Measurements from ENCODE around the gene KRT3.
"Not testable (repeated sequence)": the region's sequence is repeated elsewhere in the genome, so short reads cannot be mapped to it uniquely, and the experiment has no call there.

The KRT3 gene

DNA sequence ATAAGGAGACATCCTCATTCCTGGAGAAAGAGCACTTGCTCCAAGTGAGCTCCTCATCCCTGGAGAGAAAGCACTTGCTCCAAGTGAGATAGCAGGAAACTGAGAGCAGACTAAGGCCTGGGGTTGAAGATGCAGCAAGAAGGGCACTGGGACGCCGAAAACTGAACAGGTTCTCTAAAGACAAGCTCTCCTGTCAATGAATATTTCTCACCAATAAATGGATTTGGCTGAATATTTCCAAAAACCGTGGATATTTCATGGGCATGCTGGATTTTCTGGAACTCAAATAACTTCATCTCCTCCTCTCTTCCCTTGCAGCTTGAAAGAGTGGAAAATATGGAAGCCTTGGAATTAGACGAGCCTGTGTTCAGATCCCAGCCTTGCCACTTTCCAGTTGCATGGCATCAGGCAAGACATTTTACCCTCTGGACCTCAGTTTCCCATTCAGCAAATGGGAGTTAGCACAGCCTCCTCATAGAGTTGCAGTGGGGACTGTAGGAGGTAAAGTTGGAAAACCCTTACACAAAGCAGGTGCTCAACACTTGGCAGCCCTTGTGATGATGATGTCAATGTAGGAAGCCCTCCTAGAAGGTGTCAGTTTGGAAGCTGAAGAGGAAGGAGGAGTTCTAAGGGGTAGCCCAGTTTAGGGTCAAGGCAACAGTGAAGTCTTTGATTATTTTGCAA is 14.4 kb downstream of the KRT3 start:
- no peak for DNase-seq (ENCODE audit: low read depth)

DNA sequence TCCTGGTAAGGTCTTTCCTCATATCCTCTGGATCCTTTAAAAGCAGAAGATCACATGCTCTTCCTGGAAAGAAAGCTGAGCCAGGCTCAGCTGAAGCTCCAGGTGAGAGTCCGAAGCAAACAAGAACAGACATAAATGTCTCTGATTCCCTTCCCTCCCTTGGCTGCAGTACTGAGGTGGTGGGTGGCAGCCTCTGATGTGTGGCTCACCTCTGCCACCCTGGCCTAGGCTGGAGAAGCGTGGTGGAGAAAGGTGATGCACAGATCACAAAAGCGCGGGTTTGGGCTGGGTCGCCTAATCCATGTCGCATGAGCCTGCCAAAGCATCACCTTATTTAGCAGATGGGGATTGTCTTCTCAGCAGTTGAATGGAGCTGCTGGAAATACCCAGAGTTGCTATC is 16.0 kb downstream of the KRT3 start:
- no peak for DNase-seq (ENCODE audit: low read depth)

DNA sequence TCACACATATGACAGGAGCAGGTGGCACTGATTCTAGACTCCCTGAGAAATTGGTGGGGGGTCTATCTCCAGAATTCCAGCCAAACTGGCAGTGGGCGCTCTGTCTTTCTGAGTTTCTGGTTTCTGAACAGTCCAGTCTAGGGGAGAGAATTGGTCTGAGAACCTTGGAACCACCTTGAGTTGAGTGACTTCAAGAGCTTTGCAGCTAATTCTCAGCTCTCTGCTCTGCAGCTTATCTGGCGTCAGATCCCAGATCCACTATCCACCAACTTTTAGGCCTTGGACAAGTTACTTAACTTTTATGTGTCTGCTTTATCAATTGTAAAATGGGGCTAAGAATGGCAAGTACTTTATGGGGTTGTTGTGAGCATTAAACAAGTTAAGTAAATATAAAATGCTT is 17.1 kb downstream of the KRT3 start:
- DNase-seq (ENCODE audit: low read depth) = no peak

DNA sequence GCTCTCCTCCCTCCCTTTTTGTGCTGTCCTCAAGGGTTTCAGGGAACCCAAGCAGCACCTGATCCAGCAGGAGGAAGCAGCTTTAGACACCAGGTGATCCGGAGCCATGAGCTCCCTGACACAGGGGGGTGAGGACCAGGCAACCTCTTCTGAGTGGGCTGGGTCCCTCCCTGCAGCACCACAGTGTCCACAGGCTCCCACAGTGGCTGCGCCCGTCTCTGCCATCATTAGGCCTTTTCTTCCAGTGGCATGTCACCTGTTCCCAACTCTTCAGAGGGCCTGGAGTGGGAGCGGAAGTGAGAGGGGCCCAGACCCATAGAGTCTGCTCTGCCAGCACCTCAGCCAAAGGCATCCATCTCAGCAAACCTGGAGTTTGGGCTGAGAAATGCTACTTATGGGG is 18.4 kb downstream of the KRT3 start:
- DNase-seq (ENCODE audit: low read depth) = no peak

DNA sequence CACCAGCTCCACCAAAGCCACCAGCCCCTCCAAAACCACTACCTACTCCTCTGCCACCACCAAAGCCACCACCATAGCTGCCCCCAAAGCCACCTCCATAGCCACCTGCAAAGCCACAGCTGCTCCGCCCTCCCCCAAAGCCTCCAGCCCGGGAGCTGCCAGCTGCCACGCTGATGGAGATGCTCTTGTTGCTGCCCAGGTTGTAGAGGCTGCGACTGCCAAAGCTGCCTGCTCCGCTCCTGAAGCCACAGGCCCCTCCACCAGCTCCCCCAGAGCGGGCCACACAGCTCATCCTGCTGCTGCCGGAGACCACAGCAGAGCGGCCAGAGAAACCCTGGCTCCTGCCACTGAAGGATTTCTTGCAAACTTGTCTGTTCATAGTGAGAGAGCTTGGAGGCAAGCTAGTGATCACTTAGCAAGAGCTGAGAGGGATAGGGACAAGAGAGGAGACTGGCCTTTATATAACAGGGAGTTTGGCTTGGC is 19.0 kb downstream of the KRT3 start, which contains the start of gene KRT76:
Gene KRT76, minus strand, starts transcription at position 433 of the 483 bp plus-strand sequence. Its CDS starts 54 bp downstream, at position 379.
- no peak for DNase-seq (ENCODE audit: low read depth)

DNA sequence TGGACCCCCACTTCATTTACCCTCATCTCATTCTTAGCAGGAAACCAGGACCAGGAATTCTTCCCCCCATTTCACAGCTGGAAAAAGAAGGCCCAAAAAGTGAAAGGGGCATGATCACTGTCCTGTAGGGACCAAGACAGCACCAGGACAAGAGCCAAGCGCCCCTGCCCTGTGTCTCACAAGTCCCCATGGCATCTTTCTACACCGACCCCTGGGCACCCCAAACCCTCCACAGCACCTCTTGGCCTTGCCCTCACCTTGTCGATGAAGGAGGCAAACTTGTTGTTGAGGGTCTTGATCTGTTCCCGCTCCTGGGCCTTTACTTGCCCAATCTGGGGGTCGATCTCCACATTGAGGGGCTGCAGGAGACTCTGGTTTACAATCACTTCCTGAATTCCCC is 19.5 kb downstream of the KRT3 start:
- no peak for DNase-seq (ENCODE audit: low read depth)

DNA sequence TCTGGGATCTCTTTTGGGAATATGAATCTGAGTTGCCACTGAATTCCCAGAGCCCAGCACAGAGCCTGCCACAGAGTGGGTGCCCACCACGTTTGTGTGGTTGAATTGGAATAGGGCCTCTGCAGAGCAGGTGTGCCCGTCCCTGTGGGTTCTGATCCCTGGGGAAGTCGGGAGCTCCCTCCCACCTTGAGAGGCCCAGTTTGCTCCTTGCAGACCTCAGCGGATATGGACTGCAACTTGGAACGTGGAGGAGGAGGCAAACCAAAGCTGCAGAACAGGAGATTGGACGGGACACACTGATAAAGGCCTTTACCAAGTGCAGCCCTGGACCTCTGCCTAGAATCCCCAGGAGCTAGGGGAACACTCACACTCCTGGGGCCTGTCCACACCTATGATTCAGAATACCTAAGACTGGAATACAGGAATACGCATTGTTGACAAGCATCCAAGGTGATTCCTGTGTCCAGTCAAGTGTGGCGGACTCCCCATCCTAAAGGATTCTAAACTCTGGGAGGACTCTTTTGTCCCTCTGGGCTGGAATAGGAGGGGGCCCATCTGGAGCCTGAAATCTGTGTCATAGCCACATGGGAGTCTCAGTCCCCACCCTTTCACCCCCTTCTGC is 21.2 kb downstream of the KRT3 start:
- no peak for DNase-seq (ENCODE audit: low read depth)

DNA sequence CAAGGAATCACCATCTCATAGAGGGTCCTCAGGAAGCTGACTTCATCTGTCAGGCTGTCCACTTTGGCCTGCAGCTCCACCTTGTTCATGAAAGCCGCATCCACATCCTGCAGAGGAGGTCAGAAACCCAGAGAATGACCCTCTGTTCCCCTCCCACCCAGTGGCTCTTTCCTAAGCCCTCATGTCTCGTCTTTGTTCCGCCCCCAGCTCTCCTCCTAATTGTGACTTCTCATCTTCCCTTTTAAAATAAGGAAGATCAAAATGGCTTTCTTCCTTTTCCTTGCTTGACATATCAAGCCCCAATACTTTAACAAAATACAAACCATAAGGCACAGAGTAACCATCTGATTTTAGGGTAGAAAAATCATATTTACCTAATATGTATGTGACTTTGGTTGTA is 23.1 kb downstream of the KRT3 start:
- DNase-seq (ENCODE audit: low read depth) = no peak

DNA sequence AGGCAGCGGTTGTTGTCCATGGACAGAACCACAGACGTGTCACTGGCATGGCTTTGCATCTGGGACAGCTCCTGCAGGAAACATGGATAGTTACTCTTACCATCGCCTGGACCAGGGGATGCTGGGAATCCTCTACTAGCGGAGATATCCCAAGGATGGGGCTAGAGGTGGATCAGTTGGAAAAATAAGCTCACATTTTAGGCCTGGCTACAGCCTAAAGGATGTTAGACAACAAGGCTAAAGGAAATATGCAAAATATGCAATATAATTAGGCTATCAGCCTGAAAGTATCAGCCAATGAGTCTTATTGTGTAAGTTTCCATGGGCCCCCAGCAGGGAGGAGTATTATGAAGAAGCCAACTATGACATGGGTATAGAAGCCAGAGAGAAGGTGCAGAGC is 23.7 kb downstream of the KRT3 start:
- no peak for DNase-seq (ENCODE audit: low read depth)

DNA sequence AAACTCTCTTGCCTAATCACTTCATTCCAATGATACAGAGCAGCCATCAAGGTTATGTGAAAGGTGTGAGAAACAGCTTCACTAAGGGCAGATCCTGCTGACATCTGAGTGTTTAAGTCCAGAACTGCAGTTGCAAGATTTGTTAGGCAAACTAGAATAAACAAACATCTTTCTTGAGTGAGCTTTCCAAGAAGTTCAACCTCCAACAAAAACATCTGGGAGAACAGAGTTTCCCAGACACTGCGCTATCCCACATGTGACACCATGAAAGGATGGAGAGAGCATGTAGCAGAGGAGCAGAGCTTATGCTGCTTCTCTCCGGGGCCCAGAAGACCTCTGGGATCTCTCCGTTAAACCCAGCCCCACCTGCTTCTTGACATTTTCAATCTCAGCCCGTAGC is 24.4 kb downstream of the KRT3 start:
- DNase-seq (ENCODE audit: low read depth) = no peak

DNA sequence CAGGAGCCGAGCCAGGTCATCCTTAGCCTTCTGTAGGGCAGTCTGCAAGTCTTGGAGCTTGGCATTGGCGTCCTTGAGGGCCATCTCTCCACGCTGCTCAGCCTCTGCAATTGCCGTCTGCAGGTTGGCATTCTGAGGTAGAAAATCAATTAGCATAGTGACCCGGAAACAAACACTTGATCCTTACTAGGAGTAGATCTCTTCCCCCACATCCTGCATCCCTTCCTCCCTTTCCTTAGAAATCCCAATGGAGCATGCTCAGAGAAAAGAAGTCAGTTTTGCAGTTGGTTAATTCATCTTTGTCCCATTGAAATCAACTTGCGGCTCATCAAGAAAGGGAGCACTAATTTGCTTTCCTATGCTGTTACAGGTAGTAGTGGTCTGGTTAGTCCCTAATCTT is 24.8 kb downstream of the KRT3 start:
- DNase-seq (ENCODE audit: low read depth) = no peak

DNA sequence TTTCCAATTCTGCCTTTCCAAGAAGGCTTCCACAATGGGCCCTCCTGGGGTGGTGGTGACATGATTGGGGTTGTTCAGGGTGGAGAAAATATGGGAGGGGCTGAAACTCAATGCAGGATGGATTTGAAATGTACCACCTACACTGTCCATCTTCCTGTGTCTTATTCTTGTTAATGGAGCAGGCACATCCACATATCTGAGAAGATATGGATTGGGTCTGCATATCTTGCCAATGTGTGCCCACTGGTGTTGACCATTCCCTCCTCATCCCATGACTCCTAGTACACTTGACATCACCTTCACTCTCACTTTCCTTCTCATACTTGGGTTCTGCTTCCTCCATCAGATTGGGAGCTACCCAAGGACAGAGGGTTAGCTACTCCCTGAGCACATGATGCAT is 26.0 kb downstream of the KRT3 start:
- no peak for DNase-seq (ENCODE audit: low read depth)

DNA sequence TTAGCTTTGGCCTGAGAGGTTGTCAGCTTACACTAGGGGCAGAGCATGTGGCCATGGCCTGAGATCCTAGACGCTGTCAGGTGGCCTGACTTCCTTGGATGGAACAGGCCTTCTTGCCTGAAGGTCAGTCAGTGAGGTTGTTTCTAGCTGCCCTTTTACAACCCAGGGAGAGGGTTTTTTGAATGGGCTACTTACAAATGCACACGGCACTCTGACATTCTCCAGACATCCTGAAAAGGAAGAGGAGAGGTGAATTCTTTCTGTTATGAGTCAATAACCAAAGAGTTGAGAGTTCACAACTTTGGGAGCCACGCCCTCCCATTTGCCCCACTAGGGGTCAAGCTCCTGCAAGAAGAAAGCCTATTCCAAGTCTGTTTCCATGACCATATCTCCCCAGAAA is 26.6 kb downstream of the KRT3 start:
- DNase-seq (ENCODE audit: low read depth) = no peak

DNA sequence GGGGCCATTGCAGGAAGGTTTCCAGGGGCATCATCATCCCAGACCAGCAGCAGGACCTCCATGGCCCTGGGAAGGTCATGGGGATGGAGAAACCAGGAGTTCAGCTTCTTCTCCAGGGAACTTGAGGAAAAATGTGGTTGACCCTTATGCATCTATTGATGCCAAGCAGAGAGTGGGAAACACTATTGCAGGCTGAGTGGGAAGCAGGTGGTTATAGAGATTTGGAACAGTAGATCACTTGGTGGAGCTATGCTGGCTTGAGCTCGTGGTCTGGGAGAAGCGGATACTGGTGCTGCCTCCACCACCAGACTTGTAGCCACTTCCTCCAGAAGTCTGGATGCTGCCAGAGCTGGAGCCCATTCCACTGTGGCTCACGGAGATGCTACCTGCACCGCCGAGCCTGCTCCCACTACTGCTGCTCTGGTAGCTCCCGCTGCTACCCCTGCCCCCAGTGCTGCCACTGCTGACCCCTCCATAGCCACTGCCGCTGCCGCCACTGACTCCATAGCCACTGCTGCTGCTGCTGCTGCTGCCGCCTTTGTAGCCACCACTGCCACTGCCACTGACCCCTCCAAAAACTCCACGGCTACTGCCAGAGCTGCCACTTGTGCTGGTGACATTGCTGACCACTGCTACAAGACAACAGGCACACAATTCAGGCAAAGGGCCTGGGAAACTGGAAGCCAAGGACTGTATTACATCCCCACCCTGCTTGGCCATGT is 27.3 kb downstream of the KRT3 start:
- no peak for DNase-seq (ENCODE audit: low read depth)

DNA sequence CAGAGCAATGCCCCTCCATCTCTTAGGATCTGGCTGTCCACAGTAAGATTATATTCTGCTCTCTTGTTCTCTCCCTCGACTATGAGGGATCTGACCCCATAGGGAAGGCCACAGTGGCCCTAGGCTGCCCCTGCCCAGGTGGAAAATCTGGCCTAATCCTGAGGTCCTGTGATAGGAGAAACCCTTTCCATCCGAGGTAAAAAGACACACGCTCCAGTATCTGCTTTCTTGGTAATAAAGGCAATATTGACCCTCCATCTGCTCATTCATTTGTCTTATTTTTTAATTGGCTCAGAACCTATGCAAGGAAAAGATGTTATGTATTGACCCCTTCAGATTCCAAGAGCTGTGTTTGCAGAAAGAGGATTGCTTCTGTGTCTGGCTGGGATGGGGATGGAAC is 28.5 kb downstream of the KRT3 start:
- DNase-seq (ENCODE audit: low read depth) = no peak

DNA sequence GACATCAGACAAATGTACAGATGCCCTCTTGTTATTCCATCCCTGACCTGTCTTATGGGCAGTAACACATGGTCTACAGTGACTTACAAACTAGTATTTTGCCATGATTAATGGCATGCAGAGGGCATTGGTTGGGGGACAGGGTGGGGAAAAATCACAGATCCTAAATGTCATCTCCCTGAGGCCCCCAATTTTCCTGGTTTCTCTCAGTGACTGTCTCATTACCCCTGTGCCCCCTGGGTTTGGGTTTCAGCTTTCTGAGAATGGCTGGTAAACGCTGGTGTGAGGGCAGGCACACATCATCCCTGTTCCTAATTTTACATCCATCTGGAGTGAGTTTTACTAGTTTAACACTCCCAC is 28.9 kb downstream of the KRT3 start:
- DNase-seq (ENCODE audit: low read depth) = no peak

DNA sequence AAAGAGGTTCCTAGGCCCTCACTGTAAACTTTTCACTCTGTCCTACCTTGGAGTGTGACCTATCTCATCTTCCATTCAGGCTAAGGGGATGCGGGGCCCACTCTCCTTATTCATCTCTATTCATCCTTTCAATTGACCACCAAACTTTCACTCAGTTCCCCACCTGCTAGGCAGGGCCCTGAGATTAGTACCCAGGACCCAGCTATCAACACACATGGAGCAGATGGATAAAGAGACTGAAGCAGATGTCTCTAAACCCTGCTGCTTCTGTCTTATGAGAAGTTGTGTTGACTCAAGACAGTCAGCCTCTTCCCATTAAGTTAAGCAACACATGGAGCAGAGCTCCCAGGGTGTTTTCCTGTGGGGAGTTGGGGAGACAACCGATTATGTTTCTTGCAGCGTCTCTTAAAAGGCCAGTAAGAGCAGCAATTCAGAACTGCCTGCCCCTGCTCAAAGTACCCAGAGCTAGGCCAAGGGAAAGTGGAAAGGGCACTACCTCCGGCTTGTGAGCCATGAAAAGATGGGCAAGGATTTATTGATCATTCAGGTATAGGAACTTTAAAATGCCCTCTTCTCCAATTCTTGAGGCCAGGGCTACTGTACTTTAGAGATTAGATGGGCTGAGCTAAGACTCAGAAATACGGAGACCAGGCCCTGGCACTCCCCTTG is 29.4 kb downstream of the KRT3 start:
- DNase-seq (ENCODE audit: low read depth) = no peak

DNA sequence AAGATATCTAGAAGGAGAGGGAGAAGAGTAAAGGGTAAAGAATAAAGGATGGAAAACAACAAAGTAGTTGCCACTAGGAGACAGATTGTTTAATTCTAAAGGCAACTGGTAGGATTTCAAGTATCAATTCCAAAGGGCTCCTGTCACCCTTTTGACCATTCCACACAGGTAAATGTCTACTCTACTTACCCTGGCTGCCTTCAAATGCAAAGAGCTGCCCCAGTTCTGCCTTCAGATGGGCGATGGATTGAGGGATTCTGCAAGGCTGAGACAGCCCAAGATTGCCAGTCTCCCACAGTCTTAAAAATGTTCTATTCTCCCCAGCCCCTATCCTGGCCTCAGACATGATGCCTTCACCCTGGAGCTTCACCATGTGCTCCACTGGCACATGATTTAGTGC is 30.2 kb downstream of the KRT3 start:
- DNase-seq (ENCODE audit: low read depth) = no peak

DNA sequence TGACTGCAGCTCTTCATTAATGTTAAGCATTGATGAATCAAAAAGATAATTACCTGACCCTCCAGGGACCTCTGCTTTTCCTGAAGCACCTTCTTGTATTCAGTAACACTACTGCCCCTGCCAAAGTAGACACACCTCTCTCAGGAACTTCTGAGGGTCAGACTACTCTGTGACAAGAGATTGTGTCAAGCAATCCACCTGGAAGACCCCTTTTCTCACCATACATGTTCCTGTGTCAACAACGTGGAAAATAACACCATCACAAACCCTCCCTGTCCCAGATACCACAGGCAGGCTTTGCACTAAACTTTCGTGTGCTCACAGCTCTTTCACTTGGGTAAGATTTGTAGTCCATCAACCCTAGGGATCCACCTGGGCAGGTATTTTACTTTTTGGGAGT is 31.9 kb downstream of the KRT3 start:
- DNase-seq (ENCODE audit: low read depth) = no peak

DNA sequence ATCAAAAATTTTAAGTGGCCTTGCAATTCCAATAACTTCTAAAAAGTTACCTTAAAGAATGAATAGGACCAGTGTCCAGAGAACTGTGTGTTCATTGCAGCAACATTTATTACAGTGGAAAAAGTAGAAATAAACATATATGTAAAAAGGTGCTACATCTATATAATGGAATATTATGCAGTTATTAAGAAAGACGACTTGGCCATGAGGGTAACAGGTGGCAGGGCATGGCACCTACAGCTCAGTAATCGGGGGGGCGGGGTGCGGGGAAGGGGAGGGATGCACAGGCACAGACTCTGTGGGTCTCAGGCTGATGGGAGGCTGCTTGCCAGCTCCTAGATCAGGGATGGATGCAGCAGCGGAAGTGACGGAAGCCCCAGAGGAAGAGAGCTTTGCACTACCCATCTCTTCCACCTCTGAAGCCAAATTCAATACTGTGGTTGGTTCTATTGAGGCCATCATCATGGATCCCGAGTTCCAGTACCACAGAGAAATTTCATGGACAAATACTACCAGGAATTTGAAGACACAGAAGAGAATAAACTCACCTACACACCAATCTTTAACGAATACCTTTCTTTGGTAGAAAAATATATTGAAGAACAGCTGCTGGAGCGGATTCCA is 32.8 kb downstream of the KRT3 start:
- no peak for DNase-seq (ENCODE audit: low read depth)

DNA sequence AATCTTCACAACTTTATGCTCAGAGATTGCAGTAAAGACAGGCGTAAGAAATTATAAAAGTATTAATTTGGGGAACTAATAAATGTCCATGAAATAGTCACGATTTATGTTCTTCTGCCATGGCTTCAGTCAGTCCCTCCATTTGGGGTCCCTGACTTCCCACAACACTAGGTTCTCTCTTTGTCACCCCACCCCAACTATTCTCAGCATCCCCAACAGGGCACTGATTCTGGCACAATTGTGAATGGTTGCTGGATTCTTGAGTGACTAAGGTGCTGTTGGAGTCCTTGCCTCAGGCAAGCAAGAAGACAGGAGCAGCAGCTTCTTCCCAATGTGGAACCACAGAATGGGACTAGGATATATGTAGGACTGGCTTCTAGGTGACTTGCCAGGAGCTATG is 34.1 kb downstream of the KRT3 start:
- DNase-seq (ENCODE audit: low read depth) = no peak

DNA sequence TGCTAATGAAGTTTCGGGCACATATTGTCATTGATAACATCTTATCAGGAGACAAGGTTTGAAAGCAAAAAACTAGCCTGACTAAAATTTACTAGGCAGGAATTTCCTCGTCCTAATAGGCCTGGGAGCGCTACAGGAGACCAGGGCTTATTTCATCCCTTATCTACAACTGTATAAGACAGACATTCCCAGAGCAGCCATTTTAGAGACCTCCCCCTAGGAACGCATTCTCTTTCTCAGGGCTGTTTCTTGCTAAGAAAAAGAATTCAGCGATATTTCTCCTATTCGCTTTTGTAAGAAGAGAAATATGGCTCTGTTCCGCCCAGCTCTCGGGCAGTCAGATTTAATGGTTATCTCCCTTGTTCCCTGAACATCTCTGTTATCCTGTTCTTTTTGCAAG is 34.7 kb downstream of the KRT3 start:
- DNase-seq (ENCODE audit: low read depth) = not testable (repeated sequence)

Data from fibroblast of the conjunctiva (primary cell).